HEK293 (cell line): Measurements from ENCODE around the gene DNAJB2.

Experiments
- CTCF ChIA-PET: fragments of 350-600 bp; formaldehyde crosslinking; extraction: SDS; loops from one replicate; lab custom pipeline; 2021; ENCODE audit warnings: antibody characterized with exemption; lab: Yijun Ruan, JAX
- POLR2A ChIA-PET: fragments of 300-600 bp; formaldehyde crosslinking; extraction: SDS; loops from one replicate; lab custom pipeline; 2020; ENCODE audit warnings: antibody characterized with exemption, inconsistent platforms; lab: Yijun Ruan, JAX
- H3K27ac ChIP-seq: fragments of 200-500 bp; sonication (Bioruptor generic); 2 replicates; pipeline ENCODE4 v1.5.1; 2014; ENCODE audit warnings: low read depth, low read length, control low read depth, inconsistent platforms; ENCODE audit errors: extremely low read depth
- H3K36me3 ChIP-seq, 2 experiments: fragments of 200-500 bp in 1 of 2; sonication (Bioruptor generic) in 1 of 2; 1 replicate in 1 of 2; 2 replicates in 1 of 2; pipeline ENCODE4 v1.5.1; 2014 to 2017; ENCODE audit warnings: inconsistent platforms in 2 of 2, low read length in 2 of 2; ENCODE audit not compliant: control insufficient read depth in 2 of 2, insufficient read depth in 1 of 2
- H3K4me1 ChIP-seq: fragments of 200-500 bp; sonication (Bioruptor generic); 2 replicates; pipeline ENCODE4 v1.5.1; 2014; ENCODE audit warnings: mild to moderate bottlenecking, low read length, inconsistent platforms; ENCODE audit not compliant: control insufficient read depth, insufficient read depth
- H3K4me3 ChIP-seq: 2 replicates; pipeline ENCODE4 v1.5.1; 2011; ENCODE audit warnings: low read depth, mild to moderate bottlenecking, control low read depth, low read length, moderate library complexity
- H3K9me3 ChIP-seq: fragments of 200-500 bp; sonication (Bioruptor generic); 2 replicates; pipeline ENCODE4 v1.5.1; 2014; ENCODE audit warnings: low read depth, low read length, inconsistent platforms; ENCODE audit not compliant: control insufficient read depth, insufficient read depth
- FEZF1 ChIP-seq: fragments of 450-650 bp; formaldehyde crosslinking; IDR thresholded peaks from 2 replicates; pipeline ENCODE4 v1.5.1; 2016; ENCODE audit warnings: missing biosample characterization, missing genetic modification characterization
- GLI4 ChIP-seq: fragments of 450-650 bp; formaldehyde crosslinking; IDR thresholded peaks from 2 replicates; pipeline ENCODE4 v1.5.1; 2016; ENCODE audit warnings: missing biosample characterization, missing genetic modification characterization
- IKZF3 ChIP-seq: fragments of 450-650 bp; IDR thresholded peaks from 2 replicates; pipeline ENCODE4 v1.5.0; 2018; ENCODE audit warnings: missing biosample characterization, mild to moderate bottlenecking, missing genetic modification characterization, moderate library complexity
- MEIS1 ChIP-seq: sonication (generic); formaldehyde crosslinking; IDR thresholded peaks from 2 replicates; pipeline ENCODE4 v1.8.1; 2022; ENCODE audit warnings: missing genetic modification reagents, mild to moderate bottlenecking, borderline replicate concordance
- MYNN ChIP-seq: fragments of 450-650 bp; formaldehyde crosslinking; IDR thresholded peaks from 2 replicates; pipeline ENCODE4 v1.5.1; 2016; ENCODE audit warnings: missing biosample characterization, missing genetic modification characterization, borderline replicate concordance
- PRDM1 ChIP-seq: fragments of 450-650 bp; formaldehyde crosslinking; IDR thresholded peaks from 2 replicates; pipeline ENCODE4; 2016; ENCODE audit warnings: missing biosample characterization, missing genetic modification characterization
- SP2 ChIP-seq: fragments of 450-650 bp; formaldehyde crosslinking; IDR thresholded peaks from 2 replicates; pipeline ENCODE4 v1.5.1; 2016; ENCODE audit warnings: missing biosample characterization, missing genetic modification characterization
- SP3 ChIP-seq: fragments of 450-650 bp; formaldehyde crosslinking; IDR thresholded peaks from 2 replicates; pipeline ENCODE4 v1.5.1; 2016; ENCODE audit warnings: missing biosample characterization, missing genetic modification characterization
- TRIM28 ChIP-seq: IDR thresholded peaks from 2 replicates; pipeline ENCODE4 v1.6.1; 2011; ENCODE audit warnings: low read length, control low read depth, borderline replicate concordance
- ZBTB17 ChIP-seq: fragments of 450-650 bp; formaldehyde crosslinking; IDR thresholded peaks from 2 replicates; pipeline ENCODE4 v1.5.1; 2016; ENCODE audit warnings: missing biosample characterization, missing genetic modification characterization
- ZNF2 ChIP-seq: fragments of 450-650 bp; formaldehyde crosslinking; IDR thresholded peaks from 2 replicates; pipeline ENCODE4 v1.5.1; 2016; ENCODE audit warnings: missing biosample characterization, missing genetic modification characterization
- ZNF311 ChIP-seq: fragments of 450-650 bp; formaldehyde crosslinking; IDR thresholded peaks from 2 replicates; pipeline ENCODE4 v1.5.1; 2017; ENCODE audit warnings: missing biosample characterization, missing genetic modification characterization, borderline replicate concordance
- ZNF335 ChIP-seq: fragments of 450-650 bp; formaldehyde crosslinking; conservative IDR thresholded peaks from 2 replicates; pipeline ENCODE4 v1.5.1; 2016; ENCODE audit warnings: missing biosample characterization, missing genetic modification characterization
- ZNF366 ChIP-seq: fragments of 450-650 bp; formaldehyde crosslinking; conservative IDR thresholded peaks from 2 replicates; pipeline ENCODE4 v1.5.1; 2016; ENCODE audit warnings: missing biosample characterization, missing genetic modification characterization
- ZNF391 ChIP-seq: fragments of 450-650 bp; formaldehyde crosslinking; IDR thresholded peaks from 2 replicates; pipeline ENCODE4 v1.5.1; 2016; ENCODE audit warnings: low read depth, missing biosample characterization, missing genetic modification characterization, borderline replicate concordance
- ZNF398 ChIP-seq: fragments of 450-650 bp; formaldehyde crosslinking; IDR thresholded peaks from 2 replicates; pipeline ENCODE4 v1.5.1; 2017; ENCODE audit warnings: missing biosample characterization, missing genetic modification characterization
- ZNF488 ChIP-seq: fragments of 450-650 bp; formaldehyde crosslinking; IDR thresholded peaks from 2 replicates; pipeline ENCODE4 v1.5.1; 2016; ENCODE audit warnings: missing biosample characterization, missing genetic modification characterization
- ZNF600 ChIP-seq: fragments of 450-650 bp; formaldehyde crosslinking; IDR thresholded peaks from 2 replicates; pipeline ENCODE4 v1.5.1; 2016; ENCODE audit warnings: missing biosample characterization, missing genetic modification characterization
- ZNF654 ChIP-seq: fragments of 450-650 bp; formaldehyde crosslinking; IDR thresholded peaks from 2 replicates; pipeline ENCODE4 v1.5.1; 2016; ENCODE audit warnings: low read depth, missing biosample characterization, missing genetic modification characterization
- ZNF658 ChIP-seq: fragments of 450-650 bp; formaldehyde crosslinking; IDR thresholded peaks from 2 replicates; pipeline ENCODE4; 2016; ENCODE audit warnings: missing biosample characterization, missing genetic modification characterization
- ZNF677 ChIP-seq: fragments of 450-650 bp; IDR thresholded peaks from 2 replicates; pipeline ENCODE4 v1.5.0; 2018; ENCODE audit warnings: missing biosample characterization, mild to moderate bottlenecking, missing genetic modification characterization, moderate library complexity
- TF ChIP-seq, protein P1 (sequence below): fragments of 450-650 bp; formaldehyde crosslinking; IDR thresholded peaks from 2 replicates; pipeline ENCODE4 v1.5.1; 2016; ENCODE audit warnings: missing biosample characterization, missing genetic modification characterization
- TF ChIP-seq, protein P2 (sequence below): fragments of 450-650 bp; formaldehyde crosslinking; IDR thresholded peaks from 2 replicates; pipeline ENCODE4 v1.5.1; 2016; ENCODE audit warnings: missing biosample characterization, missing genetic modification characterization
- TF ChIP-seq, protein P3 (sequence below): fragments of 450-650 bp; IDR thresholded peaks from 2 replicates; pipeline ENCODE4 v1.5.1; 2018; ENCODE audit warnings: missing biosample characterization, missing genetic modification characterization
- TF ChIP-seq, protein P4 (sequence below): fragments of 450-650 bp; formaldehyde crosslinking; IDR thresholded peaks from 2 replicates; pipeline ENCODE4 v1.5.1; 2017; ENCODE audit warnings: missing biosample characterization, missing genetic modification characterization

Gene DNAJB2

GRCh38 chr2:219277703-219278654, 1.2 kb upstream of the DNAJB2 start (continued):
- TF ChIP-seq, protein P1, sequence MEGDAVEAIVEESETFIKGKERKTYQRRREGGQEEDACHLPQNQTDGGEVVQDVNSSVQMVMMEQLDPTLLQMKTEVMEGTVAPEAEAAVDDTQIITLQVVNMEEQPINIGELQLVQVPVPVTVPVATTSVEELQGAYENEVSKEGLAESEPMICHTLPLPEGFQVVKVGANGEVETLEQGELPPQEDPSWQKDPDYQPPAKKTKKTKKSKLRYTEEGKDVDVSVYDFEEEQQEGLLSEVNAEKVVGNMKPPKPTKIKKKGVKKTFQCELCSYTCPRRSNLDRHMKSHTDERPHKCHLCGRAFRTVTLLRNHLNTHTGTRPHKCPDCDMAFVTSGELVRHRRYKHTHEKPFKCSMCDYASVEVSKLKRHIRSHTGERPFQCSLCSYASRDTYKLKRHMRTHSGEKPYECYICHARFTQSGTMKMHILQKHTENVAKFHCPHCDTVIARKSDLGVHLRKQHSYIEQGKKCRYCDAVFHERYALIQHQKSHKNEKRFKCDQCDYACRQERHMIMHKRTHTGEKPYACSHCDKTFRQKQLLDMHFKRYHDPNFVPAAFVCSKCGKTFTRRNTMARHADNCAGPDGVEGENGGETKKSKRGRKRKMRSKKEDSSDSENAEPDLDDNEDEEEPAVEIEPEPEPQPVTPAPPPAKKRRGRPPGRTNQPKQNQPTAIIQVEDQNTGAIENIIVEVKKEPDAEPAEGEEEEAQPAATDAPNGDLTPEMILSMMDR (tag by site-specific recombination) = peak; percentile 94
- TF ChIP-seq ZNF311 (tag by site-specific recombination) = no peak
- TF ChIP-seq, protein P2, sequence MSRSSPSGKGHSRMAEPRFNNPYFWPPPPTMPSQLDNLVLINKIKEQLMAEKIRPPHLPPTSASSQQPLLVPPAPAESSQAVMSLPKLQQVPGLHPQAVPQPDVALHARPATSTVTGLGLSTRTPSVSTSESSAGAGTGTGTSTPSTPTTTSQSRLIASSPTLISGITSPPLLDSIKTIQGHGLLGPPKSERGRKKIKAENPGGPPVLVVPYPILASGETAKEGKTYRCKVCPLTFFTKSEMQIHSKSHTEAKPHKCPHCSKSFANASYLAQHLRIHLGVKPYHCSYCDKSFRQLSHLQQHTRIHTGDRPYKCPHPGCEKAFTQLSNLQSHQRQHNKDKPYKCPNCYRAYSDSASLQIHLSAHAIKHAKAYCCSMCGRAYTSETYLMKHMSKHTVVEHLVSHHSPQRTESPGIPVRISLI = no peak
- TF ChIP-seq TRIM28 = peak; percentile 59; the same call in 1 of the 2 replicates
- TF ChIP-seq ZNF2 = peak; percentile 91
- TF ChIP-seq, protein P3, sequence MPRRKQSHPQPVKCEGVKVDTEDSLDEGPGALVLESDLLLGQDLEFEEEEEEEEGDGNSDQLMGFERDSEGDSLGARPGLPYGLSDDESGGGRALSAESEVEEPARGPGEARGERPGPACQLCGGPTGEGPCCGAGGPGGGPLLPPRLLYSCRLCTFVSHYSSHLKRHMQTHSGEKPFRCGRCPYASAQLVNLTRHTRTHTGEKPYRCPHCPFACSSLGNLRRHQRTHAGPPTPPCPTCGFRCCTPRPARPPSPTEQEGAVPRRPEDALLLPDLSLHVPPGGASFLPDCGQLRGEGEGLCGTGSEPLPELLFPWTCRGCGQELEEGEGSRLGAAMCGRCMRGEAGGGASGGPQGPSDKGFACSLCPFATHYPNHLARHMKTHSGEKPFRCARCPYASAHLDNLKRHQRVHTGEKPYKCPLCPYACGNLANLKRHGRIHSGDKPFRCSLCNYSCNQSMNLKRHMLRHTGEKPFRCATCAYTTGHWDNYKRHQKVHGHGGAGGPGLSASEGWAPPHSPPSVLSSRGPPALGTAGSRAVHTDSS = no peak
- peak; percentile 70; the same call in 1 of the 2 replicates for TF ChIP-seq IKZF3 (tag by site-specific recombination)
- TF ChIP-seq ZNF335 = peak; percentile 49
- TF ChIP-seq SP2 = peak; percentile 25
- TF ChIP-seq SP3 (tag by site-specific recombination) = no peak
- TF ChIP-seq MEIS1 (CRISPR knock-in tag) = no peak
- TF ChIP-seq, protein P4, sequence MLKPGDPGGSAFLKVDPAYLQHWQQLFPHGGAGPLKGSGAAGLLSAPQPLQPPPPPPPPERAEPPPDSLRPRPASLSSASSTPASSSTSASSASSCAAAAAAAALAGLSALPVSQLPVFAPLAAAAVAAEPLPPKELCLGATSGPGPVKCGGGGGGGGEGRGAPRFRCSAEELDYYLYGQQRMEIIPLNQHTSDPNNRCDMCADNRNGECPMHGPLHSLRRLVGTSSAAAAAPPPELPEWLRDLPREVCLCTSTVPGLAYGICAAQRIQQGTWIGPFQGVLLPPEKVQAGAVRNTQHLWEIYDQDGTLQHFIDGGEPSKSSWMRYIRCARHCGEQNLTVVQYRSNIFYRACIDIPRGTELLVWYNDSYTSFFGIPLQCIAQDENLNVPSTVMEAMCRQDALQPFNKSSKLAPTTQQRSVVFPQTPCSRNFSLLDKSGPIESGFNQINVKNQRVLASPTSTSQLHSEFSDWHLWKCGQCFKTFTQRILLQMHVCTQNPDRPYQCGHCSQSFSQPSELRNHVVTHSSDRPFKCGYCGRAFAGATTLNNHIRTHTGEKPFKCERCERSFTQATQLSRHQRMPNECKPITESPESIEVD (tag by site-specific recombination) = no peak
- TF ChIP-seq ZNF654 (tag by site-specific recombination) = peak; percentile 58
- TF ChIP-seq ZNF600 (tag by site-specific recombination) = peak; percentile 97
- no peak for TF ChIP-seq ZNF391 (tag by site-specific recombination)
- no peak for TF ChIP-seq ZNF677

GRCh38 chr2:219278655-219279150, 463 bp upstream of the DNAJB2 start:
- Histone ChIP-seq H3K36me3 (peaks cover 0 to 35% of the 10 kb centered on the region in 2 experiments; a peak in 1 of 3 replicates), H3K4me1 (peaks cover 6% of the 10 kb centered on the region), H3K27ac (peak overlapping the region; percentile 45), H3K9me3 (no peaks in the 10 kb centered on the region), H3K4me3 (peak overlapping the region; percentile 54)
- CTCF ChIA-PET = interaction anchor here (0.6 to 15.0 kb wide), 18 partner anchors 8 to 1007 kb away, joined by 3 to 297 read pairs (median 4); partner anchors contain the start of genes GLB1L, STK16, TUBA4A and TUBA4B
- peak; percentile 58; the same call in 1 of the 2 replicates for TF ChIP-seq ZBTB17 (tag by site-specific recombination)
- peak; percentile 95 for TF ChIP-seq ZNF398 (tag by site-specific recombination)
- no peak for TF ChIP-seq GLI4 (tag by site-specific recombination)
- TF ChIP-seq ZNF488 (tag by site-specific recombination) = no peak
- peak; percentile 86 for TF ChIP-seq ZNF366 (tag by site-specific recombination)
- TF ChIP-seq ZNF335 = peak; percentile 79
- no peak for TF ChIP-seq ZNF658 (tag by site-specific recombination)
- no peak for TF ChIP-seq MYNN (tag by site-specific recombination)
- peak; percentile 77 for TF ChIP-seq PRDM1 (tag by site-specific recombination)
- peak; percentile 50 for TF ChIP-seq FEZF1
- TF ChIP-seq ZNF600 (tag by site-specific recombination) = peak; percentile 30; the same call in 1 of the 2 replicates
- TF ChIP-seq IKZF3 (tag by site-specific recombination) = no peak
- POLR2A ChIA-PET = interaction anchor here (0.6 to 1.8 kb wide), 15 partner anchors 13 to 102 kb away, joined by 3 to 18 read pairs (median 6); partner anchors contain the start of genes ABCB6, ANKZF1, ATG9A and CNPPD1
